WTC11 (cell line): ENCODE measurements around the gene TET1. TPM values are rescaled to one million over a fixed set of nuclear protein-coding genes. Genes with fewer than 3 reads are reported as not detected.

Source experiments
- ATAC-seq: fragments of 200-7000 bp; cut with Tn5 transposase; 2 replicates; pipeline ENCODE4 v1.10.0; 2021; ENCODE audit warnings: mild to moderate bottlenecking, moderate library complexity
- CTCF ChIA-PET: fragments of 300-600 bp; sonication (Branson Sonifier 250); formaldehyde crosslinking; loops from one replicate; lab custom pipeline; 2021; ENCODE audit warnings: antibody characterized with exemption; lab: Charles Lee
- POLR2A ChIA-PET: fragments of 350-600 bp; sonication (Branson Sonifier 250); formaldehyde crosslinking; loops from one replicate; lab custom pipeline; 2021; ENCODE audit warnings: antibody characterized with exemption; lab: Charles Lee
- DNase-seq: peaks from one replicate; pipeline ENCODE4 v3.0.0; 2021; ENCODE audit warnings: low spot score
- H3K27ac Mint-ChIP-seq: 2 replicates; pipeline ENCODE4 v1.8.0; 2021; ENCODE audit warnings: mixed read lengths
- H3K27me3 Mint-ChIP-seq: 2 replicates; pipeline ENCODE4 v1.8.0; 2021; ENCODE audit warnings: low read depth, mild to moderate bottlenecking, moderate library complexity, mixed read lengths
- H3K36me3 Mint-ChIP-seq: 2 replicates; pipeline ENCODE4 v1.8.0; 2021; ENCODE audit warnings: mixed read lengths
- H3K4me1 Mint-ChIP-seq: 2 replicates; pipeline ENCODE4 v1.8.0; 2022; ENCODE audit warnings: mixed read lengths
- H3K4me3 Mint-ChIP-seq: 2 replicates; pipeline ENCODE4 v1.8.0; 2021; ENCODE audit warnings: mild to moderate bottlenecking, moderate library complexity, mixed read lengths
- H3K9me3 Mint-ChIP-seq: 2 replicates; pipeline ENCODE4 v1.8.0; 2021; ENCODE audit warnings: mixed read lengths
- CREB1 ChIP-seq: sonication (generic); formaldehyde crosslinking; IDR thresholded peaks from 2 replicates; pipeline ENCODE4 v1.8.0; 2023; ENCODE audit warnings: mild to moderate bottlenecking, missing genetic modification reagents
- FOXK1 ChIP-seq: sonication (generic); formaldehyde crosslinking; IDR thresholded peaks from 2 replicates; pipeline ENCODE4 v1.8.0; 2022; ENCODE audit warnings: mild to moderate bottlenecking, moderate library complexity, missing genetic modification reagents
- FOXP1 ChIP-seq: sonication (generic); formaldehyde crosslinking; IDR thresholded peaks from 2 replicates; pipeline ENCODE4 v1.8.0; 2022; ENCODE audit warnings: missing genetic modification reagents, mild to moderate bottlenecking, moderate library complexity, borderline replicate concordance
- GABPB1 ChIP-seq: sonication (generic); formaldehyde crosslinking; IDR thresholded peaks from 2 replicates; pipeline ENCODE4 v1.8.1; 2023; ENCODE audit warnings: mild to moderate bottlenecking, missing genetic modification reagents
- JAZF1 ChIP-seq: fragments of 250-450 bp; sonication (Bioruptor Pico); IDR thresholded peaks from 2 replicates; pipeline ENCODE4 v1.9.0; 2021; ENCODE audit warnings: moderate library complexity, mild to moderate bottlenecking, inconsistent platforms
- MXD4 ChIP-seq: fragments of 250-450 bp; sonication (Bioruptor Pico); IDR thresholded peaks from 2 replicates; pipeline ENCODE4 v1.8.0; 2021; ENCODE audit warnings: mild to moderate bottlenecking, moderate library complexity, borderline replicate concordance
- MYBL2 ChIP-seq: sonication (generic); formaldehyde crosslinking; IDR thresholded peaks from 2 replicates; pipeline ENCODE4 v1.8.1; 2023; ENCODE audit warnings: mild to moderate bottlenecking, moderate library complexity, missing genetic modification reagents
- NFYB ChIP-seq: sonication (generic); formaldehyde crosslinking; conservative IDR thresholded peaks from 2 replicates; pipeline ENCODE4 v1.8.0; 2022; ENCODE audit warnings: low read depth, missing genetic modification reagents
- NR2C2 ChIP-seq: sonication (generic); formaldehyde crosslinking; IDR thresholded peaks from 2 replicates; pipeline ENCODE4 v1.8.0; 2022; ENCODE audit warnings: mild to moderate bottlenecking, missing genetic modification reagents
- NR3C1 ChIP-seq: sonication (generic); formaldehyde crosslinking; conservative IDR thresholded peaks from 2 replicates; pipeline ENCODE4 v1.8.1; 2023; ENCODE audit warnings: low read depth, mild to moderate bottlenecking, missing genetic modification reagents
- OVOL2 ChIP-seq: fragments of 250-450 bp; sonication (Bioruptor Pico); IDR thresholded peaks from 2 replicates; pipeline ENCODE4 v1.9.0; 2021; ENCODE audit warnings: mild to moderate bottlenecking, borderline replicate concordance
- SMAD4 ChIP-seq: sonication (generic); formaldehyde crosslinking; IDR thresholded peaks from 2 replicates; pipeline ENCODE4 v1.8.0; 2022; ENCODE audit warnings: mild to moderate bottlenecking, missing genetic modification reagents
- ZNF138 ChIP-seq: sonication (generic); formaldehyde crosslinking; conservative IDR thresholded peaks from 2 replicates; pipeline ENCODE4 v1.8.1; 2022; ENCODE audit warnings: mild to moderate bottlenecking, moderate library complexity, missing genetic modification reagents
- ZNF232 ChIP-seq: sonication (generic); formaldehyde crosslinking; IDR thresholded peaks from 2 replicates; pipeline ENCODE4 v1.8.0; 2022; ENCODE audit warnings: mild to moderate bottlenecking, missing genetic modification reagents
- ZNF671 ChIP-seq: fragments of 250-450 bp; sonication (Bioruptor Pico); IDR thresholded peaks from 2 replicates; pipeline ENCODE4 v1.8.0; 2021; ENCODE audit warnings: mild to moderate bottlenecking
- total RNA-seq: library from RNA; stranded (reverse); gene quantifications from 3 replicates; pipeline ENCODE4 v1.2.3, GENCODE V29; 2021
- TF ChIP-seq, protein P1 (sequence below): sonication (generic); formaldehyde crosslinking; IDR thresholded peaks from 2 replicates; pipeline ENCODE4 v1.8.0; 2022; ENCODE audit warnings: mild to moderate bottlenecking, missing genetic modification reagents
- TF ChIP-seq, protein P2 (sequence below): fragments of 250-450 bp; sonication (Bioruptor Pico); IDR thresholded peaks from 2 replicates; pipeline ENCODE4 v2.1.2; 2022; ENCODE audit warnings: mild to moderate bottlenecking, moderate library complexity
- TF ChIP-seq, protein P3 (sequence below): sonication (generic); formaldehyde crosslinking; IDR thresholded peaks from 2 replicates; pipeline ENCODE4 v1.8.1; 2022; ENCODE audit warnings: missing genetic modification reagents, borderline replicate concordance
- TF ChIP-seq, protein P4 (sequence below): sonication (generic); formaldehyde crosslinking; conservative IDR thresholded peaks from 2 replicates; pipeline ENCODE4 v1.8.1; 2023; ENCODE audit warnings: mild to moderate bottlenecking, low read depth, missing genetic modification reagents, moderate library complexity
- TF ChIP-seq, protein P5 (sequence below): fragments of 250-450 bp; sonication (Bioruptor Pico); IDR thresholded peaks from 2 replicates; pipeline ENCODE4 v1.8.0; 2021; ENCODE audit warnings: mild to moderate bottlenecking
- TF ChIP-seq, protein P6 (sequence below): sonication (generic); formaldehyde crosslinking; IDR thresholded peaks from 2 replicates; pipeline ENCODE4 v1.8.1; 2023; ENCODE audit warnings: mild to moderate bottlenecking, missing genetic modification reagents, moderate library complexity
- TF ChIP-seq, protein P7 (sequence below): sonication (generic); formaldehyde crosslinking; IDR thresholded peaks from 2 replicates; pipeline ENCODE4 v1.8.1; 2023; ENCODE audit warnings: mild to moderate bottlenecking, moderate library complexity, missing genetic modification reagents
- TF ChIP-seq, protein P8 (sequence below): sonication (generic); formaldehyde crosslinking; IDR thresholded peaks from 2 replicates; pipeline ENCODE4 v1.8.0; 2022; ENCODE audit warnings: mild to moderate bottlenecking, missing genetic modification reagents

The TET1 gene
- total RNA-seq, 1 experiment from 2014 or later, result 71.4 TPM

DNA sequence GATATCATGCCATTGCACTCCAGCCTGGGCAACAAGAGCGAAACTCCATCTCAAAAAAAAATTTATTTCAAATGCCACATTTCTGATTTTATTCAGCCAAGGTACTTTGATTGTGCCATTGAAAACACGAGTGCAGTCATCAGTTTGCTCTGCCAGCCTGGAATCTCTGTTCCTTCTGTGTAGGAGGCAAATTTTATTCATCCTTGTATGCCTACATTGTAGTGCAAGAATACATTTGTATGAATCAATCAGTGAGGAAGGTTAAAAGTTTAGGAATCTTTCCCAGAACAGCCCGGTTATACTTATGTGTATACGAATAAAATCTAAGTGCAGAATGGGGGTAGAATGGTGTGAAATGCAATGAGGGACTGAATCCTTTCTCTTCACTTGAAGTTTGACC lies 886 bp upstream of the TET1 start:
- Mint-ChIP-seq H3K27me3 (no peaks in the 10 kb centered on the region; the same call in 1 of the 2 replicates), H3K9me3 (no peaks in the 10 kb centered on the region), H3K4me1 (peaks cover 23% of the 10 kb centered on the region), H3K36me3 (peaks cover 2% of the 10 kb centered on the region; the same call in 1 of the 2 replicates), H3K27ac (no peak overlapping the region), H3K4me3 (peak overlapping the region; percentile 98)
- ChIA-PET POLR2A (interaction anchor here (1.1 to 4.9 kb wide), 3 partner anchors 8 to 52 kb away, joined by 3 to 61 read pairs (median 9); no protein-coding TSS in a partner anchor), CTCF (interaction anchor here (1.9 to 2.7 kb wide), 2 partner anchors 9 to 41 kb away, joined by 6 to 15 read pairs; no protein-coding TSS in a partner anchor)
- TF ChIP-seq JAZF1 (CRISPR knock-in tag) (no peak), NR3C1 (CRISPR knock-in tag) (no peak), MXD4 (CRISPR knock-in tag) (no peak), NR2C2 (CRISPR knock-in tag) (no peak), ZNF138 (CRISPR knock-in tag) (no peak), OVOL2 (no peak), MYBL2 (no peak), GABPB1 (no peak), FOXP1 (CRISPR knock-in tag) (no peak), NFYB (CRISPR knock-in tag) (no peak), ZNF232 (CRISPR knock-in tag) (no peak)
- TF ChIP-seq, protein P1, sequence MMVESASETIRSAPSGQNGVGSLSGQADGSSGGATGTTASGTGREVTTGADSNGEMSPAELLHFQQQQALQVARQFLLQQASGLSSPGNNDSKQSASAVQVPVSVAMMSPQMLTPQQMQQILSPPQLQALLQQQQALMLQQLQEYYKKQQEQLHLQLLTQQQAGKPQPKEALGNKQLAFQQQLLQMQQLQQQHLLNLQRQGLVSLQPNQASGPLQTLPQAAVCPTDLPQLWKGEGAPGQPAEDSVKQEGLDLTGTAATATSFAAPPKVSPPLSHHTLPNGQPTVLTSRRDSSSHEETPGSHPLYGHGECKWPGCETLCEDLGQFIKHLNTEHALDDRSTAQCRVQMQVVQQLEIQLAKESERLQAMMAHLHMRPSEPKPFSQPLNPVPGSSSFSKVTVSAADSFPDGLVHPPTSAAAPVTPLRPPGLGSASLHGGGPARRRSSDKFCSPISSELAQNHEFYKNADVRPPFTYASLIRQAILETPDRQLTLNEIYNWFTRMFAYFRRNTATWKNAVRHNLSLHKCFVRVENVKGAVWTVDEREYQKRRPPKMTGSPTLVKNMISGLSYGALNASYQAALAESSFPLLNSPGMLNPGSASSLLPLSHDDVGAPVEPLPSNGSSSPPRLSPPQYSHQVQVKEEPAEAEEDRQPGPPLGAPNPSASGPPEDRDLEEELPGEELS (CRISPR knock-in tag), result no peak
- TF ChIP-seq, protein P2, sequence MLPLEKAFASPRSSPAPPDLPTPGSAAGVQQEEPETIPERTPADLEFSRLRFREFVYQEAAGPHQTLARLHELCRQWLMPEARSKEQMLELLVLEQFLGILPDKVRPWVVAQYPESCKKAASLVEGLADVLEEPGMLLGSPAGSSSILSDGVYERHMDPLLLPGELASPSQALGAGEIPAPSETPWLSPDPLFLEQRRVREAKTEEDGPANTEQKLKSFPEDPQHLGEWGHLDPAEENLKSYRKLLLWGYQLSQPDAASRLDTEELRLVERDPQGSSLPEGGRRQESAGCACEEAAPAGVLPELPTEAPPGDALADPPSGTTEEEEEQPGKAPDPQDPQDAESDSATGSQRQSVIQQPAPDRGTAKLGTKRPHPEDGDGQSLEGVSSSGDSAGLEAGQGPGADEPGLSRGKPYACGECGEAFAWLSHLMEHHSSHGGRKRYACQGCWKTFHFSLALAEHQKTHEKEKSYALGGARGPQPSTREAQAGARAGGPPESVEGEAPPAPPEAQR (CRISPR knock-in tag), result no peak
- TF ChIP-seq, protein P3, sequence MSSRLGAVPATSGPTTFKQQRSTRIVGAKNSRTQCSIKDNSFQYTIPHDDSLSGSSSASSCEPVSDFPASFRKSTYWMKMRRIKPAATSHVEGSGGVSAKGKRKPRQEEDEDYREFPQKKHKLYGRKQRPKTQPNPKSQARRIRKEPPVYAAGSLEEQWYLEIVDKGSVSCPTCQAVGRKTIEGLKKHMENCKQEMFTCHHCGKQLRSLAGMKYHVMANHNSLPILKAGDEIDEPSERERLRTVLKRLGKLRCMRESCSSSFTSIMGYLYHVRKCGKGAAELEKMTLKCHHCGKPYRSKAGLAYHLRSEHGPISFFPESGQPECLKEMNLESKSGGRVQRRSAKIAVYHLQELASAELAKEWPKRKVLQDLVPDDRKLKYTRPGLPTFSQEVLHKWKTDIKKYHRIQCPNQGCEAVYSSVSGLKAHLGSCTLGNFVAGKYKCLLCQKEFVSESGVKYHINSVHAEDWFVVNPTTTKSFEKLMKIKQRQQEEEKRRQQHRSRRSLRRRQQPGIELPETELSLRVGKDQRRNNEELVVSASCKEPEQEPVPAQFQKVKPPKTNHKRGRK, result no peak
- DNase-seq, result no peak
- no peak for ATAC-seq

DNA sequence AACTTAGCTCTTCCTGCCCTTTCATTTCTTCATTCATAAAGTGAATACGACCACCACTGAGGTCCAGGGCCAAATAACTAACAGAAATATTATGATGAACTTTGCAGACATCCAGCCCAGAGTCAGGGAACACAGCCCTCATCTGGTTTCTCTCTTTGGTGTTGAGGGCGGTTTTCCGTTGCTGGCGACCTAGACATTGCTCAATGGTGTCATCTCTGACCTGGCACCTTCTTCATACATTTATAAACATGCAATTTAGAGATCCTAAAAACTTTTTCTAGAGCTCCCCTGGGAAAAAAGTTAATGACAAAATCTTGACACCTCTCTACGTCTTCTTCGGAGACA lies 324 bp upstream of the TET1 start:
- no peaks in the 10 kb centered on the region; the same call in 1 of the 2 replicates for H3K27me3 Mint-ChIP-seq
- H3K4me3 Mint-ChIP-seq, result peak overlapping the region; percentile 98
- ChIA-PET CTCF (interaction anchor here (1.9 to 2.7 kb wide), 2 partner anchors 9 to 40 kb away, joined by 6 to 15 read pairs; no protein-coding TSS in a partner anchor), POLR2A (interaction anchor here (0.6 to 4.9 kb wide), 9 partner anchors 9 to 161 kb away, joined by 3 to 61 read pairs (median 4); partner anchors contain the start of genes CCAR1 and DNA2)
- no peaks in the 10 kb centered on the region for H3K9me3 Mint-ChIP-seq
- peaks cover 8% of the 10 kb centered on the region for H3K36me3 Mint-ChIP-seq
- H3K4me1 Mint-ChIP-seq, result peaks cover 29% of the 10 kb centered on the region
- no peak overlapping the region for H3K27ac Mint-ChIP-seq
- ATAC-seq (no peak), DNase-seq (no peak)
- TF ChIP-seq ZNF232 (CRISPR knock-in tag) (no peak), SMAD4 (CRISPR knock-in tag) (no peak), FOXK1 (no peak), NFYB (CRISPR knock-in tag) (no peak), OVOL2 (no peak), ZNF671 (CRISPR knock-in tag) (no peak), CREB1 (CRISPR knock-in tag) (no peak)
- TF ChIP-seq, protein P4, sequence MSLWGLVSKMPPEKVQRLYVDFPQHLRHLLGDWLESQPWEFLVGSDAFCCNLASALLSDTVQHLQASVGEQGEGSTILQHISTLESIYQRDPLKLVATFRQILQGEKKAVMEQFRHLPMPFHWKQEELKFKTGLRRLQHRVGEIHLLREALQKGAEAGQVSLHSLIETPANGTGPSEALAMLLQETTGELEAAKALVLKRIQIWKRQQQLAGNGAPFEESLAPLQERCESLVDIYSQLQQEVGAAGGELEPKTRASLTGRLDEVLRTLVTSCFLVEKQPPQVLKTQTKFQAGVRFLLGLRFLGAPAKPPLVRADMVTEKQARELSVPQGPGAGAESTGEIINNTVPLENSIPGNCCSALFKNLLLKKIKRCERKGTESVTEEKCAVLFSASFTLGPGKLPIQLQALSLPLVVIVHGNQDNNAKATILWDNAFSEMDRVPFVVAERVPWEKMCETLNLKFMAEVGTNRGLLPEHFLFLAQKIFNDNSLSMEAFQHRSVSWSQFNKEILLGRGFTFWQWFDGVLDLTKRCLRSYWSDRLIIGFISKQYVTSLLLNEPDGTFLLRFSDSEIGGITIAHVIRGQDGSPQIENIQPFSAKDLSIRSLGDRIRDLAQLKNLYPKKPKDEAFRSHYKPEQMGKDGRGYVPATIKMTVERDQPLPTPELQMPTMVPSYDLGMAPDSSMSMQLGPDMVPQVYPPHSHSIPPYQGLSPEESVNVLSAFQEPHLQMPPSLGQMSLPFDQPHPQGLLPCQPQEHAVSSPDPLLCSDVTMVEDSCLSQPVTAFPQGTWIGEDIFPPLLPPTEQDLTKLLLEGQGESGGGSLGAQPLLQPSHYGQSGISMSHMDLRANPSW, result no peak
- TF ChIP-seq, protein P5, sequence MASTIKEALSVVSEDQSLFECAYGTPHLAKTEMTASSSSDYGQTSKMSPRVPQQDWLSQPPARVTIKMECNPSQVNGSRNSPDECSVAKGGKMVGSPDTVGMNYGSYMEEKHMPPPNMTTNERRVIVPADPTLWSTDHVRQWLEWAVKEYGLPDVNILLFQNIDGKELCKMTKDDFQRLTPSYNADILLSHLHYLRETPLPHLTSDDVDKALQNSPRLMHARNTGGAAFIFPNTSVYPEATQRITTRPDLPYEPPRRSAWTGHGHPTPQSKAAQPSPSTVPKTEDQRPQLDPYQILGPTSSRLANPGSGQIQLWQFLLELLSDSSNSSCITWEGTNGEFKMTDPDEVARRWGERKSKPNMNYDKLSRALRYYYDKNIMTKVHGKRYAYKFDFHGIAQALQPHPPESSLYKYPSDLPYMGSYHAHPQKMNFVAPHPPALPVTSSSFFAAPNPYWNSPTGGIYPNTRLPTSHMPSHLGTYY, result no peak
- TF ChIP-seq, protein P6, sequence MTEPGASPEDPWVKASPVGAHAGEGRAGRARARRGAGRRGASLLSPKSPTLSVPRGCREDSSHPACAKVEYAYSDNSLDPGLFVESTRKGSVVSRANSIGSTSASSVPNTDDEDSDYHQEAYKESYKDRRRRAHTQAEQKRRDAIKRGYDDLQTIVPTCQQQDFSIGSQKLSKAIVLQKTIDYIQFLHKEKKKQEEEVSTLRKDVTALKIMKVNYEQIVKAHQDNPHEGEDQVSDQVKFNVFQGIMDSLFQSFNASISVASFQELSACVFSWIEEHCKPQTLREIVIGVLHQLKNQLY (CRISPR knock-in tag), result no peak
- TF ChIP-seq, protein P7, sequence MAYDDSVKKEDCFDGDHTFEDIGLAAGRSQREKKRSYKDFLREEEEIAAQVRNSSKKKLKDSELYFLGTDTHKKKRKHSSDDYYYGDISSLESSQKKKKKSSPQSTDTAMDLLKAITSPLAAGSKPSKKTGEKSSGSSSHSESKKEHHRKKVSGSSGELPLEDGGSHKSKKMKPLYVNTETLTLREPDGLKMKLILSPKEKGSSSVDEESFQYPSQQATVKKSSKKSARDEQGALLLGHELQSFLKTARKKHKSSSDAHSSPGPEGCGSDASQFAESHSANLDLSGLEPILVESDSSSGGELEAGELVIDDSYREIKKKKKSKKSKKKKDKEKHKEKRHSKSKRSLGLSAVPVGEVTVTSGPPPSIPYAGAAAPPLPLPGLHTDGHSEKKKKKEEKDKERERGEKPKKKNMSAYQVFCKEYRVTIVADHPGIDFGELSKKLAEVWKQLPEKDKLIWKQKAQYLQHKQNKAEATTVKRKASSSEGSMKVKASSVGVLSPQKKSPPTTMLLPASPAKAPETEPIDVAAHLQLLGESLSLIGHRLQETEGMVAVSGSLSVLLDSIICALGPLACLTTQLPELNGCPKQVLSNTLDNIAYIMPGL (CRISPR knock-in tag), result no peak
- TF ChIP-seq, protein P8, sequence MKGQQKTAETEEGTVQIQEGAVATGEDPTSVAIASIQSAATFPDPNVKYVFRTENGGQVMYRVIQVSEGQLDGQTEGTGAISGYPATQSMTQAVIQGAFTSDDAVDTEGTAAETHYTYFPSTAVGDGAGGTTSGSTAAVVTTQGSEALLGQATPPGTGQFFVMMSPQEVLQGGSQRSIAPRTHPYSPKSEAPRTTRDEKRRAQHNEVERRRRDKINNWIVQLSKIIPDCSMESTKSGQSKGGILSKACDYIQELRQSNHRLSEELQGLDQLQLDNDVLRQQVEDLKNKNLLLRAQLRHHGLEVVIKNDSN (CRISPR knock-in tag), result no peak
